Measurements from ENCODE around the gene NOL11. TPM values are rescaled to one million over a fixed set of nuclear protein-coding genes. Genes with fewer than 3 reads are reported as not detected.
"Not testable (repeated sequence)": the region's sequence is repeated elsewhere in the genome, so short reads cannot be mapped to it uniquely, and the experiment has no call there.

Gene NOL11
- total RNA-seq, 1 donor from 2014 or later: 40.4 TPM

GRCh38 chr17:67753026-67753425 is 35.3 kb downstream of the NOL11 start:
- Mint-ChIP-seq H3K27ac (ENCODE audit: unreplicated experiment) (no peak overlapping the region), H3K9me3 (ENCODE audit: unreplicated experiment) (no peaks in the 10 kb centered on the region)

DNA sequence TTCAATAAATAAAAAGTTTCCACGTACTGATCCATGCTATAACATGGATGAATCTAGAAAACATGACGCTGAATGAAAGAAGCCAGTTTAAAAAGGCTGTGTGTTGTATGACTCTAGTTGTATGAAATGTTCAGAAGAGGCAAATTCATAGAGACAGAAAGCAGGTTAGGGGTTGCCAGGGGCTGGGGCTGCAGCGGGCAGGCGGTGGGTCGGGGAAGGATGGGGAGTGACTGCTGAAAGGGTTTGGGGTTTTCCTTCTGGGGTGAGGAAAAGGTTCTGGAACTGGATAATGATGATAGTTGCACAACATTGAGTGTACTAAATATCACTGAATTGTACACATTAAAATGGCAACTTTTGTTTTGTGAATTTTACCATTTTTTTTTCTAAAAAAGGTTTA is 36.3 kb downstream of the NOL11 start:
- no peak overlapping the region for H3K4me3 Mint-ChIP-seq (ENCODE audit: unreplicated experiment)
- peaks cover 4% of the 10 kb centered on the region for H3K27me3 Mint-ChIP-seq (ENCODE audit: unreplicated experiment)
- no peak for DNase-seq (ENCODE audit: low spot score)
- H3K36me3 Mint-ChIP-seq (ENCODE audit: low read depth, unreplicated experiment): peaks cover 14% of the 10 kb centered on the region
- H3K9me3 Mint-ChIP-seq (ENCODE audit: unreplicated experiment): no peaks in the 10 kb centered on the region
- no peaks in the 10 kb centered on the region for H3K4me1 Mint-ChIP-seq (ENCODE audit: unreplicated experiment)
- no peak for TF ChIP-seq CTCF (IDR thresholded peaks at IDR 0.05; ENCODE audit: unreplicated experiment)
- H3K27ac Mint-ChIP-seq (ENCODE audit: unreplicated experiment): no peak overlapping the region

More at GRCh38 chr17:67753026-67753425, 35.3 kb downstream of the NOL11 start:
- no peak for DNase-seq (ENCODE audit: low spot score)
- H3K36me3 Mint-ChIP-seq (ENCODE audit: low read depth, unreplicated experiment): peaks cover 22% of the 10 kb centered on the region
- no peak for TF ChIP-seq CTCF (IDR thresholded peaks at IDR 0.05; ENCODE audit: unreplicated experiment)
- H3K4me3 Mint-ChIP-seq (ENCODE audit: unreplicated experiment): peak overlapping the region; percentile 6
- peaks cover 2% of the 10 kb centered on the region for H3K27me3 Mint-ChIP-seq (ENCODE audit: unreplicated experiment)
- H3K4me1 Mint-ChIP-seq (ENCODE audit: unreplicated experiment): no peaks in the 10 kb centered on the region

- not testable (repeated sequence) for DNase-seq (ENCODE audit: low spot score); H3K4me3 Mint-ChIP-seq (ENCODE audit: unreplicated experiment); H3K27ac Mint-ChIP-seq (ENCODE audit: unreplicated experiment); H3K4me1 Mint-ChIP-seq (ENCODE audit: unreplicated experiment); H3K27me3 Mint-ChIP-seq (ENCODE audit: unreplicated experiment); H3K9me3 Mint-ChIP-seq (ENCODE audit: unreplicated experiment)
- H3K36me3 Mint-ChIP-seq (ENCODE audit: low read depth, unreplicated experiment): peaks cover 14% of the 10 kb centered on the region
Measured at GRCh38 chr17:67754686-67755085, 37.0 kb downstream of the NOL11 start.

- H3K36me3 Mint-ChIP-seq (ENCODE audit: low read depth, unreplicated experiment): peaks cover 11% of the 10 kb centered on the region
- H3K27me3 Mint-ChIP-seq (ENCODE audit: unreplicated experiment); H3K27ac Mint-ChIP-seq (ENCODE audit: unreplicated experiment); H3K4me3 Mint-ChIP-seq (ENCODE audit: unreplicated experiment); H3K9me3 Mint-ChIP-seq (ENCODE audit: unreplicated experiment); DNase-seq (ENCODE audit: low spot score); H3K4me1 Mint-ChIP-seq (ENCODE audit: unreplicated experiment): not testable (repeated sequence)
Measured at GRCh38 chr17:67756766-67757165, 39.0 kb downstream of the NOL11 start.

GRCh38 chr17:67759355-67760171 is 41.8 kb downstream of the NOL11 start:
- Mint-ChIP-seq H3K27ac (ENCODE audit: unreplicated experiment) (no peak overlapping the region), H3K4me3 (ENCODE audit: unreplicated experiment) (no peak overlapping the region), H3K36me3 (ENCODE audit: low read depth, unreplicated experiment) (peaks cover 7% of the 10 kb centered on the region), H3K9me3 (ENCODE audit: unreplicated experiment) (no peaks in the 10 kb centered on the region), H3K27me3 (ENCODE audit: unreplicated experiment) (peaks cover 3% of the 10 kb centered on the region), H3K4me1 (ENCODE audit: unreplicated experiment) (no peaks in the 10 kb centered on the region)
- DNase-seq (ENCODE audit: low spot score): no peak
- no peak for TF ChIP-seq CTCF (IDR thresholded peaks at IDR 0.05; ENCODE audit: unreplicated experiment)

GRCh38 chr17:67765623-67766022 is 47.9 kb downstream of the NOL11 start:
- no peak for DNase-seq (ENCODE audit: low spot score)

More at GRCh38 chr17:67765623-67766022, 47.9 kb downstream of the NOL11 start:
- Mint-ChIP-seq H3K9me3 (ENCODE audit: unreplicated experiment) (no peaks in the 10 kb centered on the region), H3K27me3 (ENCODE audit: unreplicated experiment) (peaks cover 1% of the 10 kb centered on the region), H3K27ac (ENCODE audit: unreplicated experiment) (no peak overlapping the region), H3K36me3 (ENCODE audit: low read depth, unreplicated experiment) (peaks cover 7% of the 10 kb centered on the region), H3K4me3 (ENCODE audit: unreplicated experiment) (no peak overlapping the region), H3K4me1 (ENCODE audit: unreplicated experiment) (no peaks in the 10 kb centered on the region)
- no peak for TF ChIP-seq CTCF (IDR thresholded peaks at IDR 0.05; ENCODE audit: unreplicated experiment)
